ENCODE measurements around the gene KCNJ12.

DNA sequence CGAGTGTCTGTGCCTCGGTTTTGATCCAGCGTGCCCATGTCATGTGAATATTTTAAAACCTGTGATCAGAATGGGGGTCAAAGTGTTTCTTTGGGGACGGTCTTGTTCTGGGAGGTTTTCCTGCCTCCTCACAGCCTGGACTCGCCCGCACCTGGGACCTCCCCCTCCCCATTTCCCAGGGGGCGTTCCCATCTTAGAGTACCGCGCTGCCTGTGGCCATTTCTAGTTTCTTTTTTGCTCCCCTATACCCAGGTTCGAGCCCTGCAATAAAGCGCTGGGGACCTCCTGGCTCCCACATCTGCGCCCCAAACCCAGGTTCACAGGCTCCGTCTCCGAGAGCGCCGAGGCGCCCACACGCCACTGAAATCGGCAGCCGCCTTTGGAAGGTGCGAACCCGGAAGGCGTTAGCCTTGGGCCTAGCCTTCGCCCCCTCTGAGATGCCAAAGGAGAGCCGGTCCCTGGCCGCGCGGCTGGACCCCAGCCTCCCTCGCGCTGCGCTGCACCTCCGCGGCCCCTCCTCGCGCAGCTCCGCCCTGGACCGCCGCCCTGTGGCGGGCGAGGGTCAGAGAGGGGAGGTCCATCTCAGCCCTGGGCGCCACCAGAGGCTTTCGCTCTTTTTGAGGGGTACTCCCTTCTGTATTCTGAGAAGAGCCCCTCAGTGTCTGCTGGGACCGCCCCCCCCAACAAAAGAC is 1.7 kb downstream of the KCNJ12 start:
- TF ChIP-seq, protein P1, sequence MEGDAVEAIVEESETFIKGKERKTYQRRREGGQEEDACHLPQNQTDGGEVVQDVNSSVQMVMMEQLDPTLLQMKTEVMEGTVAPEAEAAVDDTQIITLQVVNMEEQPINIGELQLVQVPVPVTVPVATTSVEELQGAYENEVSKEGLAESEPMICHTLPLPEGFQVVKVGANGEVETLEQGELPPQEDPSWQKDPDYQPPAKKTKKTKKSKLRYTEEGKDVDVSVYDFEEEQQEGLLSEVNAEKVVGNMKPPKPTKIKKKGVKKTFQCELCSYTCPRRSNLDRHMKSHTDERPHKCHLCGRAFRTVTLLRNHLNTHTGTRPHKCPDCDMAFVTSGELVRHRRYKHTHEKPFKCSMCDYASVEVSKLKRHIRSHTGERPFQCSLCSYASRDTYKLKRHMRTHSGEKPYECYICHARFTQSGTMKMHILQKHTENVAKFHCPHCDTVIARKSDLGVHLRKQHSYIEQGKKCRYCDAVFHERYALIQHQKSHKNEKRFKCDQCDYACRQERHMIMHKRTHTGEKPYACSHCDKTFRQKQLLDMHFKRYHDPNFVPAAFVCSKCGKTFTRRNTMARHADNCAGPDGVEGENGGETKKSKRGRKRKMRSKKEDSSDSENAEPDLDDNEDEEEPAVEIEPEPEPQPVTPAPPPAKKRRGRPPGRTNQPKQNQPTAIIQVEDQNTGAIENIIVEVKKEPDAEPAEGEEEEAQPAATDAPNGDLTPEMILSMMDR (IDR thresholded peaks at IDR 0.05), result no peak
- TF ChIP-seq, protein P2, sequence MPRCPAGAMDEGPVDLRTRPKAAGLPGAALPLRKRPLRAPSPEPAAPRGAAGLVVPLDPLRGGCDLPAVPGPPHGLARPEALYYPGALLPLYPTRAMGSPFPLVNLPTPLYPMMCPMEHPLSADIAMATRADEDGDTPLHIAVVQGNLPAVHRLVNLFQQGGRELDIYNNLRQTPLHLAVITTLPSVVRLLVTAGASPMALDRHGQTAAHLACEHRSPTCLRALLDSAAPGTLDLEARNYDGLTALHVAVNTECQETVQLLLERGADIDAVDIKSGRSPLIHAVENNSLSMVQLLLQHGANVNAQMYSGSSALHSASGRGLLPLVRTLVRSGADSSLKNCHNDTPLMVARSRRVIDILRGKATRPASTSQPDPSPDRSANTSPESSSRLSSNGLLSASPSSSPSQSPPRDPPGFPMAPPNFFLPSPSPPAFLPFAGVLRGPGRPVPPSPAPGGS (IDR thresholded peaks at IDR 0.05), result no peak
- TF ChIP-seq, protein P3, sequence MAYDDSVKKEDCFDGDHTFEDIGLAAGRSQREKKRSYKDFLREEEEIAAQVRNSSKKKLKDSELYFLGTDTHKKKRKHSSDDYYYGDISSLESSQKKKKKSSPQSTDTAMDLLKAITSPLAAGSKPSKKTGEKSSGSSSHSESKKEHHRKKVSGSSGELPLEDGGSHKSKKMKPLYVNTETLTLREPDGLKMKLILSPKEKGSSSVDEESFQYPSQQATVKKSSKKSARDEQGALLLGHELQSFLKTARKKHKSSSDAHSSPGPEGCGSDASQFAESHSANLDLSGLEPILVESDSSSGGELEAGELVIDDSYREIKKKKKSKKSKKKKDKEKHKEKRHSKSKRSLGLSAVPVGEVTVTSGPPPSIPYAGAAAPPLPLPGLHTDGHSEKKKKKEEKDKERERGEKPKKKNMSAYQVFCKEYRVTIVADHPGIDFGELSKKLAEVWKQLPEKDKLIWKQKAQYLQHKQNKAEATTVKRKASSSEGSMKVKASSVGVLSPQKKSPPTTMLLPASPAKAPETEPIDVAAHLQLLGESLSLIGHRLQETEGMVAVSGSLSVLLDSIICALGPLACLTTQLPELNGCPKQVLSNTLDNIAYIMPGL (CRISPR knock-in tag; IDR thresholded peaks at IDR 0.05; ENCODE audit: borderline replicate concordance), result no peak
- TF ChIP-seq ESRRA (IDR thresholded peaks at IDR 0.05; ENCODE audit: borderline replicate concordance, low read length), result no peak
- no peak for TF ChIP-seq EP300 (IDR thresholded peaks at IDR 0.05)
- TF ChIP-seq KDM1A (IDR thresholded peaks at IDR 0.05; ENCODE audit: low read depth), result no peak
- TF ChIP-seq POLR2A (IDR thresholded peaks at IDR 0.05; ENCODE audit: low read length), result no peak
- TF ChIP-seq RFX5 (IDR thresholded peaks at IDR 0.05), result no peak
- no peak for TF ChIP-seq RCOR1 (IDR thresholded peaks at IDR 0.05; ENCODE audit: low read depth, low read length)
- no peak for TF ChIP-seq NR3C1 (IDR thresholded peaks at IDR 0.05)

Measured in A549 (cell line).